ENCODE measurements around the gene DNPH1.
A peak's percentile ranks its signal among the peaks of the same experiment; 100 is the strongest.

The DNPH1 gene

DNA sequence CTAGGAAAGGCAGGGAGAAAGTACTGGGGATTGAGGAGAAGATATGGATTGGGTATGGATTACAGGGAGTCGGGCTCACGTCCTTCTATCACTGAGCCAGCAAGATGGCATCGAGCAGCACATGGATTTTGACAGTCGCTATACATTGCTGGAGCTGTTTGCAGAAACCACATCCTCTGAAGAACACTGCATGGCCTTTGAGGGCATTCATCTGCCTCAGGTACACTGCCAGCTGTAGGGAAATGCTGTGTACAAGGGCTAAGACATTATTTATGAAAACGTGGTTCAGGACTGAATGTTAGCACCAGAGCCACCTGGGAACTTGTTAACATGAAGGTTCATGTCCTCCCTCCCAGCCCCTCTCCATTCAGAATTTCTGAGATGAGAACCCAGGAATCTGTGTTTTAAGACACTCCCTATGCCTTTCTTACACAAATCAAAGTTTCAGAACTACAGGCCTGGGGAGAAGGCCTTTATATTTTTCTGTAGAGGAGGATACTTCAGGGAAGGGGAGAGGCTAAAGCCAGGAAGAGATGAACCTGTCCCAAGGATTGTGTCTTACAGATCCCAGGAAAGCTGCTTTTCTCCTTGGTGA lies 43.8 kb downstream of the DNPH1 start:
- DNase-seq (ENCODE audit: low read depth in 1 of 2, low spot score in 1 of 2), result no peak

DNA sequence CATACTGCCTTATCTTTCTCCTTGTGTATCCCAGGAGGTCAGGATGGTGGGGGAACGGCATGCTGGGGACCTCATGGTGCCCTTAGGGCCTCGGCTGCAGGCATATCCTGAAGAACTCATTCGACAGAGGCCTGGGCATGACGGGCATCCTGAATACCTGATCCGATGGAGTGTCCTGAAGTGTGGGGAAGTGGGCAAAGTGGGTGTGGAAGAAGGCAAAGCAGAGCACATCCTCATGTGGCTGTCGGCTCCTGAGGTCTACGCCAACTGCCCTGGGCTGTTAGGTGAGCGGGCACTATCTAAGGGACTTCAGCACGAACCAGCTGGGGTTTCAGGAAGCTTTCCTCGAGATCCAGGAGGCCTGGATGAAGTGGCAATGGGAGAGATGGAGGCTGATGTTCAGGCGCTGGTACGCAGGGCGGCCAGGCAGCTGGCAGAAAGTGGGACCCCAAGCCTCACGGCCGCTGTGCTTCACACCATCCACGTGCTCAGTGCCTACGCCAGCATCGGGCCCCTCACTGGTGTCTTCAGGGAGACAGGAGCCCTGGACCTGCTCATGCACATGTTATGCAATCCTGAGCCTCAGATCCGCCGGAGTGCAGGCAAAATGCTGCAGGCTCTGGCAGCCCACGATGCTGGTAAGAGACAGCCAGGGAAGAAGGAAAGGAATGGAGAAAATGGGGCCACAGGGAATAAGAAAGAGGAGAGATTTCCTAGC lies 44.9 kb downstream of the DNPH1 start:
- no peak for DNase-seq (ENCODE audit: low read depth in 1 of 2, low spot score in 1 of 2)

DNA sequence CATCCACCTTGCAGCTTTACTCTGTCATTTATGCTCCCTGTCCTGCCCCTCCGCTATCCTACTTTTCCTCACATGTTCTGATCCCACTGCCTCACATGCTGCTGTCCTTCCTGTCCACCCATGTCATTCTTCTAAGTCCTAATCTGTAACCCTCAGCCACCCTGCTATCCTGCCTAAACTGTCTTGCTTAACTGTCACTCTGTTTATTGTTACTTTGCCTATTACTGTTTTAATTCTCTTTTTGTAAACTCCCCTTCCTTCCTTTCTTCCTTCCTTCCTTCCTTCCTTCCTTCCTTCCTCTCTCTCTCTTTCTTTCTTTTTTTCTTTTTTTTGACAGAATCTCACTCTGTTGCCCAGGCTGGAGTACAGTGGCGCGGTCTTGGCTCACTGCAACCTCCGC lies 45.8 kb downstream of the DNPH1 start:
- no peak for DNase-seq (ENCODE audit: low read depth in 1 of 2, low spot score in 1 of 2)

DNA sequence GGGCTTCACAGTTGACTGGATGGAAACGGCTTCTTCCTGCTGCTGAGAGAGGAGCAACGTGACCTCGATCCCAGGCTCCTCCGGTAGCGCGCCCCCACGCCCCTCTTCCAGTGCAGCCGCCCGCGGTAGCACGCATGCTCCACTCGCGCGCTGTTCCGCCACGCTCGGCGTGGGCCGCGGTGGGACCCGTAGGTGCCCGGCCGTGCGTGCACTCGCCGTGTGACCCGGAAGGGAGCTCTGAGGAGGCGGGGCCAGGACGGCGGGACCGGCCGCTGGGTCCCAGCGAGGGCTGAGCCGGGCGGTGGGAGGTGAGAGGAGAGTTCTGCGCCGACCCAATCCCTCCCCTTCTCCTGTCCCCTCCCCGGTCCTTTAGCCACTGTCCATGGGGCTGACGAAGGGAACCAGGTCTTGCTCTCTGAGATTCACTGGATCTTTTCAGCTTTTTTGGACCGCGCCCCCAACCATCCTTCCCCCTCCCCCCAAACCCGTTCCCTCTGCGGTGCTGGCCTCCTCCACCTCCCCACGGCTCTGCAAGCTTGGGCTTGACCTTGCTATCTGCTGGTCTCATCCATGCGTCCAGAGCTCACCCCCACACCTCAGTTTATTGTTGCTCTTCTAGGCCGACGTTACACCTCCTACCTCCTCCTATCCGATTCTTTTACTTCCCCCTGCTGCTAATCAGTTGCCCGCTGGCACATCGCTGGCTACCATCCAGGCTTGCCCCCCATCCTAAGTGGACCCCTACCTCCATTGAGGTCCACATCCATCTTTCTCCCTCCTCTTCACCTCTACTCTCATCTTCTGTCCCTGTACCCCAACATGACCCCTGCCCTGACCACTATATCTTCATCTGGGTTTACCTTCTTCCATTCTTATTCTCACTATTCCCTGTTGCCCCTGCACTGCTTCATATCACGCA lies 47.1 kb downstream of the DNPH1 start, which contains the start of gene CUL9:
TSS of gene CUL9 (plus strand) at position 255 of the 919 bp plus-strand sequence. CDS start 2,115 bp downstream, outside the sequence.
- peak; percentile 49 to 65 for DNase-seq (ENCODE audit: low read depth in 1 of 2, low spot score in 1 of 2)

DNA sequence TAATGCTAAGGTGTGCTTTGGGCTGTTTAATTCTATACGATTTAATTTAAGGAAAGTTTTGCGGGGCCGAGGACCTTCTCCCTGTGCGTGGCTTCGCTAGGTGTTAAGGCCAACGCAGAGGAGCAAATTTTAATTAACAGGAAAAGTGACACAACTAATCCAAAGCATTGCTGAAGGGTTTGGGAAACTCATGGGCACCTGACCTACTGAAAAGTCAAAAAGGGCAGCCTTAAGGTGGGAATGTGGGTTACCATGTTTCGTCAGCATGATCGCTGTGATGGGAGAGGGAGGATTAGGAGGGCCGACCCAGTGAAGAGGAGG lies 47.7 kb downstream of the DNPH1 start:
- DNase-seq (ENCODE audit: low read depth in 1 of 2, low spot score in 1 of 2), result no peak

DNA sequence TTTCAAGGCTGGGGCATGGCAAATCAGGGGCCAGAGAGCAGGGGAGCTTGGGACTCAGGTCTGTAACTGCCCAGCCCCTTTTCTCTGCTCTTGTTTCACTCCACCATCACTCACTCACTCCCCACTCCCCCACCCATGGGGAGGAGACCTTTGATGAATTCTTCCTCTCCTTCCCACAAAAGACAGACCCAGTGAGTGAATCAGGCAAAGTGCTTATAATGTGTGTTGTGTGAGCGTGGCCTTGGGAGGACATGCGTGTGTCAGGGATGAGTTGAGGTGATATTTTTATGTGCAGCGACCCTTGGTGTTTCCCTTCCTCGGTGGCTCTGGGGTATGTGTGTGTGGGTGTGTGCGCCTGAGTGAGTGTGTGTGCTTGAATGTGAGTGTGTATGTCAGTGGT lies 48.3 kb downstream of the DNPH1 start:
- DNase-seq (ENCODE audit: low read depth in 1 of 2, low spot score in 1 of 2), result no peak

DNA sequence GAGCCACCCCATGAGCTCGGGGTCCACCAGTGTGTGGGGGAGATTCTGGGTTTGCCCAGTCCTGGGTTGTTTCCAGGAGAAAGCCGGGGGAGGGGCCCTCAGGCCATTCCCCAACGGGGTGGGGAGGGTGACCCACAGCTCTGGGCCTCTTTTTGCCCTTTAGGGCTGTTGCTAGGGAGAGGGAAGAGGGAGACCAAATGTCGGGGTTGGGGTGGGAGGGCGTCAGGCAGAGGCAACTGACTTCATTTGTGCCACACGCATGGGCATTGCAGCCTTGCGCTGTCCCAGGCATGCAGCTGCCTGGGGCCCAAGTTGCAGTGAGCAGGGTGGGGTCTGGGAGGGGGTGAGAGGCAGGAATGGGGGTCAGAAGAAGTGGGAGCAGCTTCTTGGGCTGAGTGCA lies 49.2 kb downstream of the DNPH1 start:
- DNase-seq (ENCODE audit: low read depth in 1 of 2, low spot score in 1 of 2), result no peak

DNA sequence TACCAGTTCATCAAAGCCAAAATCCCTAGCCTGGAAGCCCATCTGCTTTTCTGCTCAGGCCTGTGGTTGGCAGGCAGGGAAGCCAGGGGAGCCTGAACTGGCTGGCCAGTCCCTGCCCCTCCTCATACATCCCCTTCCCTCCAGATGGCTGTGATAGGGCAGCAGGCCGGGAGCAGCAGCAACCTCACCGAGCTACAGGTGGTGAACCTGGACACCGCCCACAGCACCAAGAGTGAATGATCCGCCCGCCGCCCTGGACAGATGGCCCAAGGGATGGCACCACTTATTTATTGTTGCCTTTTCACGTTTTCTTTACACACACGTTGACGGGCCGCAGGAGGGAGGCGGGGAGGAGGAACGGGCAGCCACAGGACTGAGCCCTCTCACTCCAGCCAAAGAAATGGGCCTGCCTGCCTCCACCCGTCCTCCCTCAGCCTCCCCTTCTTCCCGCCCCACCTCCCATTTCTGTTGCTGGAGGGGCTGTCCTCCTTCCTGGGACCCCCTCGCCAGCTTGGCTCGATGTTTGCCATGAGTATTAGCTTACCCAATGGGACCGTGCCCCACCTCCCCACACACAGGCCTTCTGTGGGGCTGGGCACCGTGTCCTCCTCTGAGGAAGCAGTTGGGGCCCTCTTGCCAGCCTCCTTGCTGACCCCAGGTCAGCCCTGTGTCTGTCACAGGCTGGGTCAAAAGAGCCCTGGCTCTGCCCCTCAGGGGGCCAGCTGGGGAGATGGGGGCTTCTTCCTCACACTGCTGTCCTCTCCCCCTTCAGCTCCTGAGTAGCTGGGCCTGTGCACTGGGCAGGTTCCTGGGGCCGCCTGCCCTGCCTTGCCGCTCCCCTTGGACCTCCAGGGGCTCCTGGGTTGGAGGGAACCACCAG lies 50.1 kb downstream of the DNPH1 start:
- DNase-seq (ENCODE audit: low read depth in 1 of 2, low spot score in 1 of 2), result no peak

DNA sequence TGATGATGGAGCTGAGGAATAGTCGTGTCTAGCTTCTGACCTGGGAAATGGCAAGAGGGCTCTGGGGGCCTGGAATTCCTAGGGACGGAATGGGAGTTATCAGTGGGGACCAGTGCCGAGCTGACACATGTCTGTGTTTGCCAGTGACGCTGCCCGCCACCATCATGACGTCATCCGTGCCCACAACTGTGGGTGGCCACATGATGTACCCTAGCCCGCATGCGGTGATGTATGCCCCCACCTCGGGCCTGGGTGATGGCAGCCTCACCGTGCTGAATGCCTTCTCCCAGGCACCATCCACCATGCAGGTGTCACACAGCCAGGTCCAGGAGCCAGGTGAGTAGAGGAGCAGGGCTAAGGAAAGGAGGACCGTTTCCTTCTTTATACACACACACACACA lies 51.1 kb downstream of the DNPH1 start:
- DNase-seq (ENCODE audit: low read depth in 1 of 2, low spot score in 1 of 2), result no peak

DNA sequence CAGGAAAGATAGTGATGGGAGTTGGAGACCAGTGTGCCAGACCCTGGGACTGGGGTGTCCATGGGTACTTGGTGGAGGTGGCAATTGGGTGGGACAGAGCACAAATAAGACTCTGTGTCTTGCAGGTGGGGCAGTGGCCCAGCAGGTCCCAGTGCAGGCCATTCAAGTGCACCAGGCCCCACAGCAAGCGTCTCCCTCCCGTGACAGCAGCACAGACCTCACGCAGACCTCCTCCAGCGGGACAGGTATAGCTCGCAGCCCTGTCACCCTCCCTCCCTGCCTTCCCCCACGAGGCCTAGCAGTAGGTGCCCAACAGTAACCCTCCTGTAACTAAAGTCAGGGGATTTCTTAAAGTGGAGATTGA lies 52.9 kb downstream of the DNPH1 start:
- DNase-seq (ENCODE audit: low read depth in 1 of 2, low spot score in 1 of 2), result no peak

DNA sequence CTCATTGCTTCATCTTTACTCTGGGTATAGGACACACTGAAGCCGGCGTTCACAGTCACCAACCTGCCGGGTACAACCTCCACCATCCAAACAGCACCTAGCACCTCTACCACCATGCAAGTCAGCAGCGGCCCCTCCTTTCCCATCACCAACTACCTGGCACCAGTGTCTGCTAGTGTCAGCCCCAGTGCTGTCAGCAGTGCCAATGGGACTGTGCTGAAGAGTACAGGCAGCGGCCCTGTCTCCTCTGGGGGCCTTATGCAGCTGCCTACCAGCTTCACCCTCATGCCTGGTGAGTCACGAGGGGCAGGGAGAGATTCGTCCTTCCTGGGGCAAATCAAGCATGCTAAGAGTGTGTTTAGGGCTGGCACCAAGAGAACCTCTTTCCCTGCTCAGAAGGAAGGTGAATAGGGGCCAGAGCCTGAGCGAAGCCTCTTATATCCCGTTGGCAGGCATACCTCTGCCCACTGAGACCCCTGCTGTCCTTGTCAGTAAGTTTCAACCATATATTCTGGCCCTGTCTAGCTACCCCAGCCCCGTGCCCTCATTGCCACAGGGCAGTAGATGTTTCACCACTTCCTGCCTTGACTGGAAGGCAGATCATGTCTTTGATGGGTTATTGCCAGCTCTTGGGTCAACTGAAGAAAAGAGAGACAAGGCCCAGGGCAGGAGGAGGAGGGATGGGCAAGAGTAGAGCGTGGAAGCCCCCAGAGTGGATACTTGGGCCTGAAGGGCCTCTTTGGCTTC lies 53.4 kb downstream of the DNPH1 start:
- no peak for DNase-seq (ENCODE audit: low read depth in 1 of 2, low spot score in 1 of 2)
